IMR-90 (cell line): ENCODE results near the gene ABCB10. TPM values are rescaled to one million over a fixed set of nuclear protein-coding genes. Genes with fewer than 3 reads are reported as not detected.
"Not testable (repeated sequence)": the region's sequence is repeated elsewhere in the genome, so short reads cannot be mapped to it uniquely, and the experiment has no call there.

ENCODE experiments used
- ATAC-seq: fragments of 200-7000 bp; cut with Tn5 transposase; 2 replicates; pipeline ENCODE4 v1.9.1; 2020; ENCODE audit warnings: low read depth, mild to moderate bottlenecking, moderate library complexity
- BruUV-seq: library from RNA; stranded (reverse); fragments of 400-500 nt; replicated peaks from 2 replicates; lab custom pipeline; 2021; lab: Mats Ljungman, UMichigan
- CTCF ChIA-PET: fragments of 300-600 bp; formaldehyde crosslinking; extraction: SDS; loops from one replicate; lab custom pipeline; 2021; ENCODE audit warnings: antibody characterized with exemption; lab: Yijun Ruan, JAX
- POLR2A ChIA-PET: fragments of 300-600 bp; sonication (Branson Sonifier 250); formaldehyde crosslinking; loops from one replicate; lab custom pipeline; 2022; ENCODE audit warnings: antibody characterized with exemption; ENCODE audit not compliant: unreplicated experiment; lab: Charles Lee
- DNase-seq: peaks from one replicate; pipeline ENCODE4 v3.0.0; 2013
- H2AFZ ChIP-seq: replicated peaks from 2 replicates; pipeline ENCODE3; 2013; ENCODE audit warnings: low read length, mild to moderate bottlenecking; ENCODE audit not compliant: poor library complexity
- H2AK5ac ChIP-seq: 2 replicates; pipeline ENCODE4 v1.6.1; 2013; ENCODE audit warnings: low read depth, low read length, inconsistent platforms
- H2AK9ac ChIP-seq: replicated peaks from 2 replicates; pipeline ENCODE3; 2013; ENCODE audit warnings: mild to moderate bottlenecking, low read depth, low read length, moderate library complexity; ENCODE audit not compliant: poor library complexity
- H2BK120ac ChIP-seq: 2 replicates; pipeline ENCODE4 v1.6.1; 2013; ENCODE audit warnings: low read depth, low read length, inconsistent platforms
- H2BK15ac ChIP-seq: 3 replicates; pipeline ENCODE4 v1.6.1; 2013; ENCODE audit warnings: low read depth, low read length, inconsistent platforms
- H2BK20ac ChIP-seq: 2 replicates; pipeline ENCODE4 v1.6.1; 2013; ENCODE audit warnings: low read depth, mild to moderate bottlenecking, inconsistent platforms, low read length, moderate library complexity
- H2BK5ac ChIP-seq: 2 replicates; pipeline ENCODE4 v1.6.1; 2013; ENCODE audit warnings: mild to moderate bottlenecking, low read depth, low read length, inconsistent platforms; ENCODE audit not compliant: poor library complexity, severe bottlenecking
- H3K14ac ChIP-seq: replicated peaks from 2 replicates; pipeline ENCODE4 v1.6.1; 2013; ENCODE audit warnings: low read depth, low read length, inconsistent platforms
- H3K18ac ChIP-seq: 2 replicates; pipeline ENCODE4 v1.6.1; 2013; ENCODE audit warnings: low read depth, low read length, control low read depth
- H3K23ac ChIP-seq: 2 replicates; pipeline ENCODE4 v1.6.1; 2013; ENCODE audit warnings: low read depth, low read length, inconsistent platforms
- H3K27ac ChIP-seq: 2 replicates; pipeline ENCODE4 v1.5.1; 2013; ENCODE audit warnings: mild to moderate bottlenecking, control low read depth, low read length; ENCODE audit not compliant: insufficient read depth
- H3K27me3 ChIP-seq: 2 replicates; pipeline ENCODE4 v1.6.1; 2013; ENCODE audit warnings: low read length; ENCODE audit not compliant: control insufficient read depth, insufficient read depth
- H3K36me3 ChIP-seq: 2 replicates; pipeline ENCODE4 v1.6.1; 2013; ENCODE audit warnings: low read length, mixed read lengths; ENCODE audit not compliant: control insufficient read depth, insufficient read depth
- H3K4ac ChIP-seq: 2 replicates; pipeline ENCODE4 v1.6.1; 2013; ENCODE audit warnings: low read depth, low read length, inconsistent platforms
- H3K4me1 ChIP-seq: 2 replicates; pipeline ENCODE4 v1.6.1; 2013; ENCODE audit warnings: low read length, mixed read lengths; ENCODE audit not compliant: control insufficient read depth, insufficient read depth
- H3K4me2 ChIP-seq: 2 replicates; pipeline ENCODE4 v1.6.1; 2013; ENCODE audit warnings: low read depth, mild to moderate bottlenecking, control low read depth, low read length, moderate library complexity
- H3K4me3 ChIP-seq: 2 replicates; pipeline ENCODE4 v1.5.1; 2013; ENCODE audit warnings: low read depth, mild to moderate bottlenecking, control low read depth, low read length, moderate library complexity; ENCODE audit not compliant: insufficient read depth
- H3K56ac ChIP-seq: 2 replicates; pipeline ENCODE4 v1.6.1; 2013; ENCODE audit warnings: low read length, inconsistent platforms; ENCODE audit not compliant: insufficient read depth; ENCODE audit errors: extremely low read depth
- H3K79me1 ChIP-seq, 2 experiments: 2 replicates each; pipeline ENCODE4 v1.6.1; 2013; ENCODE audit warnings: low read length in 2 of 2, inconsistent platforms in 1 of 2, low read depth in 1 of 2
- H3K9ac ChIP-seq: 2 replicates; pipeline ENCODE4 v1.6.1; 2013; ENCODE audit warnings: low read depth, low read length, control low read depth
- H3K9me1 ChIP-seq: 2 replicates; pipeline ENCODE4 v1.6.1; 2013; ENCODE audit warnings: low read length, inconsistent platforms; ENCODE audit not compliant: insufficient read depth
- H3K9me3 ChIP-seq: 2 replicates; pipeline ENCODE4 v1.6.1; 2013; ENCODE audit warnings: low read length; ENCODE audit not compliant: control insufficient read depth, insufficient read depth
- H4K20me1 ChIP-seq: 2 replicates; pipeline ENCODE4 v1.6.1; 2013; ENCODE audit warnings: low read length, inconsistent platforms; ENCODE audit not compliant: insufficient read depth
- H4K5ac ChIP-seq: 2 replicates; pipeline ENCODE4 v1.6.1; 2013; ENCODE audit warnings: mild to moderate bottlenecking, low read depth, low read length, control low read depth
- H4K8ac ChIP-seq, 2 experiments: 2 replicates each; pipeline ENCODE4 v1.6.1; 2013; ENCODE audit warnings: low read depth in 2 of 2, low read length in 2 of 2, control low read depth in 1 of 2, inconsistent platforms in 1 of 2
- H4K91ac ChIP-seq: 2 replicates; pipeline ENCODE4 v1.6.1; 2013; ENCODE audit warnings: low read depth, low read length, inconsistent platforms; ENCODE audit not compliant: insufficient read depth
- CHD1 ChIP-seq: IDR thresholded peaks from 2 replicates; pipeline ENCODE4 v1.6.1; 2012; ENCODE audit warnings: low read depth, low read length, improper control_type of control experiment
- WGBS, 2 experiments: methylation state at CpG; one replicate each; pipeline versions ENCODE4 v1.1.5 to v1.1.7; 2013; ENCODE audit warnings: missing lambda C conversion rate in 2 of 2; ENCODE audit not compliant: insufficient read length in 1 of 2; ENCODE audit errors: extremely low coverage in 2 of 2; 5-methylcytosine and 5-hydroxymethylcytosine counted together
- dilution Hi-C: fragments of 300-500 bp; cut with HindIII; formaldehyde crosslinking; loops from one replicate; pipeline ENCODE4 v1.14.3; 2018; ENCODE audit warnings: low sequenced_read_pairs; ENCODE audit not compliant: unreplicated experiment
- in situ Hi-C: fragments of 300-500 bp; cut with MboI; formaldehyde crosslinking; loops from 3 replicates; pipeline ENCODE4 v1.14.3; 2019; ENCODE audit warnings: low sequenced_read_pairs, inconsistent platforms, mixed read lengths
- intact Hi-C: fragments of 100-400 bp; cut with micrococcal nuclease; formaldehyde crosslinking; loops from 2 replicates; pipeline ENCODE4 v1.10.0; 2022
- polyA plus RNA-seq, 3 experiments: library from polyadenylated mRNA; depleted of rRNA; stranded (reverse); fragments of >200 nt; gene quantifications; 2 replicates each; pipeline ENCODE4 v1.2.3, GENCODE V29; 2012; ENCODE audit warnings: low replicate concordance in 1 of 3
- total RNA-seq: library from RNA; depleted of rRNA; stranded (reverse); fragments of >200 nt; gene quantifications from 2 replicates; pipeline ENCODE4 v1.2.3, GENCODE V29; 2012

ABCB10 gene
- total and polyA plus RNA-seq, 2 of the 4 experiments (the other 2 are of a cell fraction), result 6.5 to 10.9 TPM

DNA sequence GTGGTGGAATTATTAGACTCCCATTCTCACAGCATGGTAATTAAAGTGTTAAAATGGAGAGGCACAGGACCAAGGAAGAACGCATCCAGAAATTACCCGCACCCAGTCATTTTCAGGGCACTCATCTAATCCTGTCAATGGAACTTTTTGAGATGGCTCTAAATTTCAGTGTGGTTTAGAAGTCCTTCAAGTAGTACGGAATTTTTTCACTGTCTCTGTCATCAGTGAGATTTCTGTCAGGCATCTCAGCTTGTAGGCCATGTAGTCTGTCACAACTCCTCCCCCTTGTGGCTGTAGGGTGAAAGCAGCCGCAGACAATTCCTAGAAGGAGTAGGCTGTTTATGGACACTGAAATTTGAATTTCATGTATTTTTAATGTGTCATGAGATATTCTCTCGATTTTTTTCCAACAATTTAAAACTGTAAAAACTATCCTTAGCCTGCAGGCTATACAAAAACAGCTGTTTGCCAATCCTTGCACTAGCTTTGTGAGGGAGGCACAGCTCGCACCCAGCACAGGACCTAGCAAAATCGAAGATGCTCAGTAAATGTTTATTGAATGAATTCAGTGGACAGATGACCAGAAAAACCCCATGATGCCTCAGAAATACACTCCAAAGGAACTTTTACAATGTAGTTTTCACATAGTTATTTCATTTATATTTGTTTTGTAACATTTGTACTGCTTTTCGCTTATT, 43.8 kb downstream of the ABCB10 start (continued):
- no peak for TF ChIP-seq CHD1

DNA sequence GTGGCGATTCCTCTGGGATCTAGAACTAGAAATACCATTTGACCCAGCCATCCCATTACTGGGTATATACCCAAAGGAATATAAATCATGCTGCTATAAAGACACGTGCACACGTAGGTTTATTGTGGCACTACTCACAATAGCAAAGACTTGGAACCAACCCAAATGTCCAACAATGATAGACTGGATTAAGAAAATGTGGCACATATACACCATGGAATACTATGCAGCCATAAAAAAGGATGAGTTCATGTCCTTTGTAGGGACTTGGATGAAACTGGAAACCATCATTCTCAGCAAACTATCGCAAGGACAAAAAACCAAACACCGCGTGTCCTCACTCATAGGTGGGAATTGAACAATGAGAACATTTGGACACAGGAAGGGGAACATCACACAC, 46.9 kb downstream of the ABCB10 start:
- H3K27me3 ChIP-seq, H2AK5ac ChIP-seq, H3K27ac ChIP-seq, ATAC-seq, H3K23ac ChIP-seq, H3K4me3 ChIP-seq, H3K36me3 ChIP-seq, H2BK5ac ChIP-seq, H3K4me1 ChIP-seq, DNase-seq, H2BK120ac ChIP-seq, H4K5ac ChIP-seq, H2BK20ac ChIP-seq, POLR2A ChIA-PET, H4K8ac ChIP-seq, H3K18ac ChIP-seq, in situ Hi-C loops, H2AFZ ChIP-seq, H2BK15ac ChIP-seq, H3K9me1 ChIP-seq, BruUV-seq, H3K4me2 ChIP-seq, H3K9ac ChIP-seq, CTCF ChIA-PET, dilution Hi-C loops, H4K20me1 ChIP-seq, H3K4ac ChIP-seq, H2AK9ac ChIP-seq, intact Hi-C loops, H3K14ac ChIP-seq, H3K56ac ChIP-seq, H3K9me3 ChIP-seq, H4K91ac ChIP-seq: not testable (repeated sequence)
- peaks cover 9 to 13% of the 10 kb centered on the region in 2 experiments for H3K79me1 ChIP-seq
- no CpG with 5 or more reads among the region's 6 CpGs for WGBS, 2 experiments

DNA sequence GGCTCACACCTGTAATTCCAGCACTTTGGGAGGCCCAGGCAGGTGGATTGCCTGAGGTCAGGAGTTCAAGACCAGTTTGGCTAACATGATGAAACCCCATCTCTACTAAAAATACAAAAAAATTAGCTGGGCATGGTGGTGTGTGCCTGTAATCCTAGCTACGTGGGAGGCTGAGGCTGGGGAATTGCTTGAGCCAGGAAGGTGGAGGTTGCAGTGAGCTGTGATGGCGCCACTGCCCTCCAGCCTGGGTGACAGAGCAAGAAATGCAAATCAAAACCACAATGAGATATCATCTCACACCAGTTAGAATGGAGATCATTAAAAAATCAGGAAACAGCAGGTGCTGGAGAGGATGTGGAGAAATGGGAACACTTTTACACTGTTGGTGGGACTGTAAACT, 47.3 kb downstream of the ABCB10 start:
- H3K4me2 ChIP-seq, H3K4me1 ChIP-seq, H3K27me3 ChIP-seq, ATAC-seq, H3K9ac ChIP-seq, POLR2A ChIA-PET, H2BK5ac ChIP-seq, DNase-seq, H2BK15ac ChIP-seq, H2AK9ac ChIP-seq, intact Hi-C loops, CTCF ChIA-PET, H3K36me3 ChIP-seq, dilution Hi-C loops, H3K56ac ChIP-seq, in situ Hi-C loops, H4K5ac ChIP-seq, H2BK20ac ChIP-seq, H4K91ac ChIP-seq, H3K18ac ChIP-seq, H3K23ac ChIP-seq, H4K8ac ChIP-seq, H2AFZ ChIP-seq, H3K27ac ChIP-seq, H3K4ac ChIP-seq, H4K20me1 ChIP-seq, BruUV-seq, H3K9me1 ChIP-seq, H3K4me3 ChIP-seq, H3K9me3 ChIP-seq, H2BK120ac ChIP-seq, H3K14ac ChIP-seq, H2AK5ac ChIP-seq: not testable (repeated sequence)
- peaks cover 10 to 17% of the 10 kb centered on the region in 2 experiments for H3K79me1 ChIP-seq
- WGBS, 2 experiments, result no CpG with 5 or more reads among the region's 2 CpGs
